Astrocyte (in vitro differentiated cells and primary cell): ENCODE data around the gene PPP1R1A. TPM values are rescaled to one million over a fixed set of nuclear protein-coding genes. Genes with fewer than 3 reads are reported as not detected.

ENCODE experiments used
- DNase-seq: peaks from one replicate; pipeline ENCODE4 v3.0.0-alpha.2; 2010; ENCODE audit warnings: low read depth
- FAIRE-seq: peaks from 2 replicates; lab custom pipeline; 2011; peaks lifted over from hg19 to GRCh38; lab: Jason Lieb, UNC
- H2AFZ ChIP-seq: 2 replicates; pipeline ENCODE4 v1.6.0; 2012; ENCODE audit warnings: low read depth, low read length, inconsistent platforms
- H3K27ac ChIP-seq: 2 replicates; pipeline ENCODE4 v1.5.1; 2011; ENCODE audit warnings: low read depth, low read length, inconsistent platforms
- H3K27me3 ChIP-seq: 2 replicates; pipeline ENCODE4 v1.6.0; 2011; ENCODE audit warnings: low read length, inconsistent platforms; ENCODE audit not compliant: insufficient read depth
- H3K36me3 ChIP-seq: 2 replicates; pipeline ENCODE4 v1.5.1; 2011; ENCODE audit warnings: low read length, inconsistent platforms; ENCODE audit not compliant: insufficient read depth
- H3K4me1 ChIP-seq: 2 replicates; pipeline ENCODE4 v1.5.1; 2011; ENCODE audit warnings: low read length, inconsistent platforms; ENCODE audit not compliant: insufficient read depth
- H3K4me2 ChIP-seq: 2 replicates; pipeline ENCODE4 v1.6.0; 2012; ENCODE audit warnings: low read length, inconsistent platforms
- H3K4me3 ChIP-seq: 2 replicates; pipeline ENCODE4 v1.5.1; 2011; ENCODE audit warnings: low read depth, mild to moderate bottlenecking, low read length, inconsistent platforms; ENCODE audit not compliant: insufficient read depth
- H3K79me2 ChIP-seq: 2 replicates; pipeline ENCODE4 v1.6.0; 2012; ENCODE audit warnings: mild to moderate bottlenecking, low read length, inconsistent platforms; ENCODE audit not compliant: insufficient read depth
- H3K9ac ChIP-seq: 2 replicates; pipeline ENCODE4 v1.6.0; 2012; ENCODE audit warnings: mild to moderate bottlenecking, low read length, inconsistent platforms
- H3K9me3 ChIP-seq: 2 replicates; pipeline ENCODE4 v1.5.1; 2012; ENCODE audit warnings: low read depth, mild to moderate bottlenecking, low read length, inconsistent platforms; ENCODE audit not compliant: insufficient read depth
- H4K20me1 ChIP-seq: 2 replicates; pipeline ENCODE4 v1.6.0; 2012; ENCODE audit warnings: low read length, inconsistent platforms; ENCODE audit not compliant: insufficient read depth
- H3K27ac Mint-ChIP-seq: one replicate; pipeline ENCODE4 v1.8.0; 2021; ENCODE audit warnings: mild to moderate bottlenecking, mixed read lengths; ENCODE audit not compliant: unreplicated experiment
- H3K27me3 Mint-ChIP-seq: one replicate; pipeline ENCODE4 v1.8.0; 2021; ENCODE audit warnings: low read depth, mixed read lengths; ENCODE audit not compliant: unreplicated experiment
- H3K36me3 Mint-ChIP-seq: one replicate; pipeline ENCODE4 v1.8.0; 2021; ENCODE audit warnings: low read depth, mixed read lengths; ENCODE audit not compliant: unreplicated experiment
- H3K4me1 Mint-ChIP-seq: one replicate; pipeline ENCODE4 v1.8.0; 2021; ENCODE audit warnings: low read depth, mixed read lengths; ENCODE audit not compliant: unreplicated experiment
- H3K4me3 Mint-ChIP-seq: one replicate; pipeline ENCODE4 v1.8.0; 2021; ENCODE audit warnings: mild to moderate bottlenecking, moderate library complexity, mixed read lengths; ENCODE audit not compliant: unreplicated experiment
- H3K9me3 Mint-ChIP-seq: one replicate; pipeline ENCODE4 v1.8.0; 2021; ENCODE audit warnings: mild to moderate bottlenecking, mixed read lengths; ENCODE audit not compliant: unreplicated experiment
- EZH2 ChIP-seq: IDR thresholded peaks from 2 replicates; pipeline ENCODE4 v1.6.1; 2012; ENCODE audit warnings: mild to moderate bottlenecking, low read length, inconsistent platforms; ENCODE audit not compliant: insufficient read depth
- total RNA-seq: library from RNA; stranded (reverse); gene quantifications from 2 replicates; pipeline ENCODE4 v1.2.1, GENCODE V29; 2021
- TF ChIP-seq, protein P1 (sequence below): IDR thresholded peaks from 2 replicates; pipeline ENCODE4 v1.5.1; 2011; ENCODE audit warnings: low read depth, mild to moderate bottlenecking, inconsistent platforms, low read length, moderate library complexity; ENCODE audit not compliant: insufficient read depth

PPP1R1A gene
- total RNA-seq, 1 donor from 2014 or later, result 0.52 TPM

DNA sequence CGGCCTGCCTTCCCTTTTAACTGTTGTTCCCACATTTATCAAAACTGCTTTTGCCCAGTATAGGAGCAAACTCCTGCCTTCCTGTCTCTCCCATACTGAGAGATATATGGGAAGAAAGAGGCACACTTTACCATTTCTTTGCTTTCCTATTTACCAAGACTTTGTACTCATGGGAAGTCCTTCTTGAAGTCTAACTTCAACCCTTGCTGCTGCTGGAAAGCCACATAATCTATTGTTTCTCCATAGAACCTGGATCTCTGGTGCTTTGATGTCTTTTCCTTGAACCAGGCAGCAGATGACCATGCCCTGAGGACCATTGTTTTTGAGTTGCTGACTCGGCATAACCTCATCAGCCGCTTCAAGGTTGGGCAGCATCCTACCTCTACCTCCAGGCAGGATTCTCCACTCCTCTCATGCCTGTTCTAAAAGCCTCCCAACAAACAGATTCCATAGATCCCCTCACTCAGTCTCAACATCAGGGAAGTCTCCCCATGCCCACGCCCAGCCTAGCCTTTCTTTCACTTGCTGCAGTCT, 18.4 kb downstream of the PPP1R1A start:
- Histone ChIP-seq H2AFZ (no peak overlapping the region), H3K4me1 (no peaks in the 10 kb centered on the region), H3K4me2 (no peak overlapping the region), H3K4me3 (no peak overlapping the region), H4K20me1 (no peaks in the 10 kb centered on the region), H3K9ac (no peak overlapping the region), H3K27me3 (peaks cover 13% of the 10 kb centered on the region), H3K36me3 (no peaks in the 10 kb centered on the region), H3K27ac (no peak overlapping the region), H3K79me2 (no peaks in the 10 kb centered on the region), H3K9me3 (no peaks in the 10 kb centered on the region)
- no peaks in the 10 kb centered on the region for H3K36me3 Mint-ChIP-seq
- no peak for DNase-seq
- H3K9me3 Mint-ChIP-seq, result no peaks in the 10 kb centered on the region
- TF ChIP-seq, protein P1, sequence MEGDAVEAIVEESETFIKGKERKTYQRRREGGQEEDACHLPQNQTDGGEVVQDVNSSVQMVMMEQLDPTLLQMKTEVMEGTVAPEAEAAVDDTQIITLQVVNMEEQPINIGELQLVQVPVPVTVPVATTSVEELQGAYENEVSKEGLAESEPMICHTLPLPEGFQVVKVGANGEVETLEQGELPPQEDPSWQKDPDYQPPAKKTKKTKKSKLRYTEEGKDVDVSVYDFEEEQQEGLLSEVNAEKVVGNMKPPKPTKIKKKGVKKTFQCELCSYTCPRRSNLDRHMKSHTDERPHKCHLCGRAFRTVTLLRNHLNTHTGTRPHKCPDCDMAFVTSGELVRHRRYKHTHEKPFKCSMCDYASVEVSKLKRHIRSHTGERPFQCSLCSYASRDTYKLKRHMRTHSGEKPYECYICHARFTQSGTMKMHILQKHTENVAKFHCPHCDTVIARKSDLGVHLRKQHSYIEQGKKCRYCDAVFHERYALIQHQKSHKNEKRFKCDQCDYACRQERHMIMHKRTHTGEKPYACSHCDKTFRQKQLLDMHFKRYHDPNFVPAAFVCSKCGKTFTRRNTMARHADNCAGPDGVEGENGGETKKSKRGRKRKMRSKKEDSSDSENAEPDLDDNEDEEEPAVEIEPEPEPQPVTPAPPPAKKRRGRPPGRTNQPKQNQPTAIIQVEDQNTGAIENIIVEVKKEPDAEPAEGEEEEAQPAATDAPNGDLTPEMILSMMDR, result no peak
- no peak for TF ChIP-seq EZH2
- H3K4me1 Mint-ChIP-seq, result peaks cover 10% of the 10 kb centered on the region
- no peak for FAIRE-seq
- H3K4me3 Mint-ChIP-seq, result no peak overlapping the region
- H3K27ac Mint-ChIP-seq, result no peak overlapping the region
- peaks cover 24% of the 10 kb centered on the region for H3K27me3 Mint-ChIP-seq

DNA sequence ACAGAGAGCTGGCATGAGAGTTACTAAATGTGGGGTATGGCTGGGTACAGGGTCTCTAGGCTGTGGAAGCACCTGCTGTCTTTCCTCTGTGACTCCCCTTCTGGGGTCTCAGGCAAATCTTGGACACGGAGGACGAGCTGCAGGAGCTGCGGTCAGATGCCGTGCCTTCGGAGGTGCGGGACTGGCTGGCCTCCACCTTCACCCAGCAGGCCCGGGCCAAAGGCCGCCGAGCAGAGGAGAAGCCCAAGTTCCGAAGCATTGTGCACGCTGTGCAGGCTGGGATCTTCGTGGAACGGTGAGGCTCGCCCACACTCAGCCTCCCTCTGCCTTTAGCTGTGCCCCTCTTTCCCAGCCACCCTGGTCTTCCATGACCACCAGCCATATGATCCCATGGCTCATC, 19.4 kb downstream of the PPP1R1A start:
- FAIRE-seq, result no peak
- H3K4me2 ChIP-seq, result no peak overlapping the region
- TF ChIP-seq EZH2, result no peak
- TF ChIP-seq, protein P1, result no peak

DNA sequence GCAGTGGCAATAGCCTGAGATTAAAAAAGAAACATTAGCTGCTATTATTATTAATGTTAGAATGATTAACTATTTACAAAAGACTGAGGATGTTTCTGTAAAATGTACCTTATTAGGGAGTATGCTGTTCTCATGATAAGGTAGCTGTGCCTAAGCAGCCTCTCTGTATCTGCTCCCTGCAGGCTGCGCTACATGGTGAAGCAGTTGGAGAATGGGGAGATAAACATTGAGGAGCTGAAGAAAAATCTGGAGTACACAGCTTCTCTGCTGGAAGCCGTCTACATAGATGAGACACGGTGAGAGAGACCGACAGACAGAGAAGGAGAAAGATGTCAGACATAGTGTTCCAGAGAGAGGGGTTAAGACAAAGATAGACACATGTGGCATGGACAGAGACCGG, 21.7 kb downstream of the PPP1R1A start:
- FAIRE-seq, result no peak
- H3K27me3 Mint-ChIP-seq, result peaks cover 33% of the 10 kb centered on the region

More for the DNA sequence above, 19.4 kb downstream of the PPP1R1A start:
- Histone ChIP-seq H3K36me3 (no peaks in the 10 kb centered on the region), H3K4me3 (no peak overlapping the region), H2AFZ (no peak overlapping the region), H3K27me3 (peaks cover 13% of the 10 kb centered on the region), H3K4me1 (no peaks in the 10 kb centered on the region), H3K9me3 (no peaks in the 10 kb centered on the region), H3K79me2 (no peaks in the 10 kb centered on the region), H4K20me1 (no peaks in the 10 kb centered on the region), H3K9ac (no peak overlapping the region), H3K27ac (no peak overlapping the region)
- H3K27me3 Mint-ChIP-seq, result peaks cover 27% of the 10 kb centered on the region
- H3K4me3 Mint-ChIP-seq, result no peak overlapping the region
- no peaks in the 10 kb centered on the region for H3K36me3 Mint-ChIP-seq
- peaks cover 12% of the 10 kb centered on the region for H3K4me1 Mint-ChIP-seq
- no peaks in the 10 kb centered on the region for H3K9me3 Mint-ChIP-seq
- no peak overlapping the region for H3K27ac Mint-ChIP-seq
- DNase-seq, result no peak

More for the DNA sequence above, 21.7 kb downstream of the PPP1R1A start:
- Histone ChIP-seq H3K27me3 (peaks cover 13% of the 10 kb centered on the region), H4K20me1 (no peaks in the 10 kb centered on the region), H3K4me2 (no peak overlapping the region), H3K4me1 (no peaks in the 10 kb centered on the region), H3K9ac (no peak overlapping the region), H2AFZ (no peak overlapping the region), H3K36me3 (no peaks in the 10 kb centered on the region), H3K79me2 (no peaks in the 10 kb centered on the region), H3K27ac (no peak overlapping the region), H3K4me3 (no peak overlapping the region), H3K9me3 (no peaks in the 10 kb centered on the region)
- H3K36me3 Mint-ChIP-seq, result peaks cover 3% of the 10 kb centered on the region
- no peak overlapping the region for H3K27ac Mint-ChIP-seq
- peaks cover 12% of the 10 kb centered on the region for H3K4me1 Mint-ChIP-seq
- DNase-seq, result no peak
- no peak overlapping the region for H3K4me3 Mint-ChIP-seq
- TF ChIP-seq EZH2, result no peak
- TF ChIP-seq, protein P1, result no peak
- peaks cover under 1% of the 10 kb centered on the region for H3K9me3 Mint-ChIP-seq
